ENCODE data around the gene CELF4. TPM values are rescaled to one million over a fixed set of nuclear protein-coding genes. Genes with fewer than 3 reads are reported as not detected.

CELF4 gene
- total and polyA plus RNA-seq, 2 donors (not counting 1 experiment from before 2014, with no cell fraction given): 0.17 TPM; not detected in 1

- Histone ChIP-seq H4K20me1 (ENCODE audit: control insufficient read depth, extremely low read depth, insufficient read depth, low read length) (no peaks in the 10 kb centered on the region), H2AFZ (ENCODE audit: low read length) (no peak overlapping the region), H3K4me2 (ENCODE audit: extremely low read depth, insufficient read depth, low read length) (no peak overlapping the region), H3K27ac (ENCODE audit: insufficient read depth, low read length) (no peak overlapping the region), H3K9me3 (ENCODE audit: control insufficient read depth, insufficient read depth, low read depth, low read length) (no peaks in the 10 kb centered on the region), H3K27me3 (ENCODE audit: control insufficient read depth, insufficient read depth, low read length) (no peaks in the 10 kb centered on the region), H3K79me2 (ENCODE audit: control insufficient read depth, insufficient read depth, low read length) (no peaks in the 10 kb centered on the region), H3K4me1 (ENCODE audit: control insufficient read depth, extremely low read depth, insufficient read depth, low read length) (no peaks in the 10 kb centered on the region), H3K36me3 (ENCODE audit: control insufficient read depth, insufficient read depth, low read length) (no peaks in the 10 kb centered on the region), H3K4me3 (replicated peaks in 1 of 4; ENCODE audit: control extremely low read depth in 1 of 4, insufficient read depth in 1 of 4, low read depth in 3 of 4, low read length in 4 of 4) (no peak overlapping the region), H3K9ac (ENCODE audit: insufficient read depth, low read length) (no peak overlapping the region)
- TF ChIP-seq EZH2 (IDR thresholded peaks at IDR 0.05; ENCODE audit: low read length, missing control alignments): no peak
- no peak for TF ChIP-seq CTCF (conservative IDR thresholded peaks at IDR 0.05 in 1 of 2, IDR thresholded peaks at IDR 0.05 in 1 of 2; ENCODE audit: low read depth in 1 of 2, low read length in 2 of 2)
- no peak for DNase-seq (ENCODE audit: low read depth in 2 of 2)
These were observed 38.4 kb upstream of the CELF4 start for GRCh38 chr18:37604032-37604431.

- Histone ChIP-seq H3K27me3 (ENCODE audit: control insufficient read depth, insufficient read depth, low read length) (no peaks in the 10 kb centered on the region), H3K27ac (ENCODE audit: insufficient read depth, low read length) (no peak overlapping the region), H2AFZ (ENCODE audit: low read length) (no peak overlapping the region), H4K20me1 (ENCODE audit: control insufficient read depth, extremely low read depth, insufficient read depth, low read length) (no peaks in the 10 kb centered on the region), H3K4me3 (replicated peaks in 1 of 4; ENCODE audit: control extremely low read depth in 1 of 4, insufficient read depth in 1 of 4, low read depth in 3 of 4, low read length in 4 of 4) (no peak overlapping the region), H3K79me2 (ENCODE audit: control insufficient read depth, insufficient read depth, low read length) (no peaks in the 10 kb centered on the region), H3K4me1 (ENCODE audit: control insufficient read depth, extremely low read depth, insufficient read depth, low read length) (no peaks in the 10 kb centered on the region), H3K36me3 (ENCODE audit: control insufficient read depth, insufficient read depth, low read length) (no peaks in the 10 kb centered on the region), H3K9ac (ENCODE audit: insufficient read depth, low read length) (no peak overlapping the region), H3K4me2 (ENCODE audit: extremely low read depth, insufficient read depth, low read length) (no peak overlapping the region), H3K9me3 (ENCODE audit: control insufficient read depth, insufficient read depth, low read depth, low read length) (no peaks in the 10 kb centered on the region)
- TF ChIP-seq CTCF (conservative IDR thresholded peaks at IDR 0.05 in 1 of 2, IDR thresholded peaks at IDR 0.05 in 1 of 2; ENCODE audit: low read depth in 1 of 2, low read length in 2 of 2): no peak
- no peak for TF ChIP-seq EZH2 (IDR thresholded peaks at IDR 0.05; ENCODE audit: low read length, missing control alignments)
- no peak for DNase-seq (ENCODE audit: low read depth in 2 of 2)
These were observed 33.6 kb upstream of the CELF4 start for GRCh38 chr18:37598966-37599896.

- no peaks in the 10 kb centered on the region for H3K4me1 ChIP-seq (ENCODE audit: control insufficient read depth, extremely low read depth, insufficient read depth, low read length)
- TF ChIP-seq CTCF (conservative IDR thresholded peaks at IDR 0.05 in 1 of 2, IDR thresholded peaks at IDR 0.05 in 1 of 2; ENCODE audit: low read depth in 1 of 2, low read length in 2 of 2) (no peak), EZH2 (IDR thresholded peaks at IDR 0.05; ENCODE audit: low read length, missing control alignments) (no peak)
- H3K9ac ChIP-seq (ENCODE audit: insufficient read depth, low read length): no peak overlapping the region
- H3K27ac ChIP-seq (ENCODE audit: insufficient read depth, low read length): no peak overlapping the region
- H3K36me3 ChIP-seq (ENCODE audit: control insufficient read depth, insufficient read depth, low read length): no peaks in the 10 kb centered on the region
- H3K4me3 ChIP-seq (replicated peaks in 1 of 4; ENCODE audit: control extremely low read depth in 1 of 4, insufficient read depth in 1 of 4, low read depth in 3 of 4, low read length in 4 of 4): no peak overlapping the region
- H3K79me2 ChIP-seq (ENCODE audit: control insufficient read depth, insufficient read depth, low read length): no peaks in the 10 kb centered on the region
- H4K20me1 ChIP-seq (ENCODE audit: control insufficient read depth, extremely low read depth, insufficient read depth, low read length): no peaks in the 10 kb centered on the region
- DNase-seq (ENCODE audit: low read depth in 2 of 2): no peak
- H3K27me3 ChIP-seq (ENCODE audit: control insufficient read depth, insufficient read depth, low read length): no peaks in the 10 kb centered on the region
- no peak overlapping the region for H2AFZ ChIP-seq (ENCODE audit: low read length)
- H3K9me3 ChIP-seq (ENCODE audit: control insufficient read depth, insufficient read depth, low read depth, low read length): no peaks in the 10 kb centered on the region
- H3K4me2 ChIP-seq (ENCODE audit: extremely low read depth, insufficient read depth, low read length): no peak overlapping the region
These were observed 32.8 kb upstream of the CELF4 start for GRCh38 chr18:37598396-37598795.
